CD4-positive, alpha-beta T cell treated with Interferon alpha-2 for 1 hour (primary cell): ENCODE measurements around the gene HOXC10.

Experiments used
- DNase-seq, 2 donors: peaks; one replicate each; pipeline ENCODE4 v3.0.0-alpha.2; 2020 to 2022

HOXC10 gene

DNA sequence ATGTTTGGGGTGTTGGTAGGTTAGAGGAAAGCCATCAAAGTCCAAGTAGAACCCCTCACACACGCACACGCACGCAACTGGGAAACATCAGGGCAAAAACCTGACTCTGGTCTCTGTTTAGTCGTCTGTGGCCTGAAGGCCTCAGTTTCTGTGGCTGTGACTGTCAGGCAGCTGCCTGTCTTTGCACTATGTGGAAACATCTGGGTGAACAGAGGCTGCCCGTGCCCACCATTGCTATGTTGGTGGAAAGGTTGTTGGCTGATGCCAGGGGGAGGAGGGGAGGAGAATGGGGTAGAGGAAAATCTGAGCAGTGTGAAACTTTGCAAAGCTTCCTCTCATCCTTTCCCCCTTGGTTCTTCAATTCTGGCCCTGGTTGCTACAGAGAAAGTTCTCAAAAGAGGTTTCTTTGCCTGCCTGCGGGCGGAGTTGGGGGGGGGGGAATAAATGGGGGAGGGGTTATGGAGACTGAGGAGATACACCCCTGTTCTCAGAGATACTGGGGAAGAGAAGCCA, 7.5 kb downstream of the HOXC10 start:
- DNase-seq: no peak

GRCh38 chr12:53993162-53994008, 8.4 kb downstream of the HOXC10 start:
- DNase-seq: no peak

- no peak for DNase-seq
Measured at GRCh38 chr12:53994009-53994263, 9.0 kb downstream of the HOXC10 start.

GRCh38 chr12:53994264-53995001, 9.5 kb downstream of the HOXC10 start:
- DNase-seq: no peak

- no peak for DNase-seq
Measured at GRCh38 chr12:53995002-53995377, 10.0 kb downstream of the HOXC10 start.

GRCh38 chr12:53995378-53996239, 10.7 kb downstream of the HOXC10 start:
- DNase-seq: no peak

DNA sequence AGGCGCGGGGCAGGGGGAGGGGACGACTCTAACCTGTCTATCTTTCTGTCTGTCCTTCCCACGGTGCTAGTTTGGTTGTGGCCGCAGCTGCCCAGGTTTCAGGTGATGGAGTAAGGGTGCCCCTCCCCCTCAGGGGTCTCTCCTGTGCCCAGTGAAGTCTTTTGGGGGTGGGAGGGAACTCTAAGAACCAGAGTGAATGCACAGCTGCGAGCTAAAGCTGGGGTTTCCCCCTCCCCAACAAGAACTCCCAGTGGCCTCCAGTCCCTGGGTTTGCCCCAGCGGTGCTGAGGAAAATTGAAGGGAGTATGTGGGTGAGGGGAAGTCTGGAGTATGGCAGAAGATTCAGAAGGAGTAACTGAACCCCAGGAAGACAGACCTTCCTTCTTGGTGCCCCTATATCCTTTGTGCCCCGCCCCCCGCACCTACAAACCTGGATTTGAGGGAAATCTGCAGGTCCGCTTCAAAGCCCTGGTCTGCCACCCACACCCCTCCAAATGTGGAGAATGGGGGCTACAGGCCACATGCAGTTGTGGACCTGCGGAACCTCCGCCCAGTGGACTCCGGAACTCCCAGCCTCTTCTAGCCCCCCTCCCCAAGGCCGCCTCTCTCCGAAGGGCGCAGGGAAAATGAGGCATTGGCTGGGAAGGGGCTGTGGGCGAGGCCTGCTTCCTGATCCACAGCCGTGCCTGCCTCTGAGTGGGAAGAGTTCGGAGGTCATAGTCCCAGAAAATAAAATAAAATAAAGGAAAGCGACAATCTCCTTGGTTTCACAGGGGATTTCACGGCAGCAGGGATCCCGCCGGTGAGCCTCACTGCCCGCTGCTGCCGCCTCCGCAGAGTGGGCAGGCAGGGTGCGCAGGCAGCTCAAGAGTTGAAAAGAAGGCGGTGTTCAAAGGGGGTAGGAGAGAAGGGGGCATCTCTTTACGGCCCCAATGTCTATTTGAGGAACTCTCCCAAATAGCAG, 11.6 kb downstream of the HOXC10 start:
- DNase-seq: no peak

GRCh38 chr12:53997204-53998109, 12.5 kb downstream of the HOXC10 start:
- DNase-seq: no peak

GRCh38 chr12:53998110-53998899, 13.4 kb downstream of the HOXC10 start:
- no peak for DNase-seq

- DNase-seq: no peak
Measured at GRCh38 chr12:53998900-53999236, 13.9 kb downstream of the HOXC10 start.

DNA sequence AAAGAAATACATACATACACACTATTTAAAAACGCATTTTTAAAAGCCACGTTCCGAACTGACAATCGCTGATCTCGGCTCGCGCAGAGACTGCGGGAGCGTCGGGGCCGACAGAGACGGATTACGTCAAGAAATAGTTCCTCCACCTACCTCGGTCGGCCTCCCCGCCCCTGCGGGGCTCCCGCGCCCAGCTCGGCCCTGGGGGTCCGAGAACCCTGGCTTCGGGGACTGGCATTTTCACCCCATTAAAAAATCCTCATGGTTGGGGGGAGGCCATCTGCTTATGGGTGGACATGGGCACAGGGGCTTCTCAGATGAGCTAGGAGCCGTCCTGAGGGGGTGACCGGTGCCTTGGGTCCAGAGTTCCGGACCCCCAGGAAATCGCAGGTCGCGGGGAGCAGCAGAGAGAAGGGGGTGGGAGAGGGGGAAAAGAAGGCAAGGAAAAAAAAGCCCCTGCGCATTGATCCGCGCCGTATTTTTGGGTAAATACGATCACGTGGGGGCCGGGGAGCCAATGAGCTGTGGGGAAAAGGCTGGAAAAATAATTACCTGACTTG, 14.7 kb downstream of the HOXC10 start:
- peak in 1 of 2 donors; percentile 26 for DNase-seq

DNA sequence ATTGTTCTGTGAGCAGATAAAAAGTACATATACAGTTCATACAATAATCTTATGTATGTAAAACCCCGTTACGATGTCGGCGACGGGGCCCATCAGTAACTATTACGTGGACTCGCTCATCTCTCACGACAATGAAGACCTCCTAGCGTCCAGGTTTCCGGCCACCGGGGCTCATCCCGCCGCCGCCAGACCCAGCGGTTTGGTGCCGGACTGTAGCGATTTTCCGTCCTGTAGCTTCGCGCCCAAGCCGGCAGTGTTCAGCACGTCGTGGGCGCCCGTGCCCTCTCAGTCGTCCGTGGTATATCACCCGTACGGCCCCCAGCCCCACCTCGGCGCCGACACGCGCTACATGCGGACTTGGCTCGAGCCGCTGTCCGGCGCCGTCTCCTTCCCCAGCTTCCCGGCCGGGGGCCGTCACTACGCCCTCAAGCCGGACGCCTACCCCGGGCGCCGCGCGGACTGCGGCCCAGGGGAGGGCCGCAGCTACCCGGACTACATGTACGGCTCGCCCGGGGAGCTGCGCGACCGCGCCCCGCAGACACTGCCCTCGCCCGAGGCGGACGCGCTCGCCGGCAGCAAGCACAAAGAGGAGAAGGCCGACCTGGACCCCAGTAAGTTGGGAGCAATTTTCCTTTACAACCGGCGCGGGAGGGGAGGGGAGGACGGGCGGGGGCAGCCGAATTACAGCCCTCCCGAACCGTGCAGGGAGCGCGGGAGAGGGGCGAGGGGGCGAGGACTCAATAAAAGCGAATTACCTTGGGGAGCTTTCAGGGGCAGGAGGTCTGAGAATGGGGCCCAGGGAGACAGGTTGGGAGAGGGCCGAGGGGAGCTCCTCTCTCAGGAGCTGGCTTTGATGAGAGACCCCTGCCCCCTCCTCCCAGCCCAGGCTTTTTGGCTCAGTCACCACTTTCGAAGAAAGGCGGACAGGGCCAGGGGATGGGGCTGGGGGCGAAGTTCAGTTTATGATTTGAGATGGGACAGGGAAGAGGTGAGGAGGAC, 15.5 kb downstream of the HOXC10 start, which contains the start of gene HOXC9:
Gene HOXC9 (plus strand): TSS at position 46 of the 999 bp plus-strand sequence. CDS start 28 bp downstream, at position 74.
- DNase-seq: no peak

- DNase-seq: no peak
Measured at GRCh38 chr12:54001283-54002187, 16.6 kb downstream of the HOXC10 start.

- DNase-seq: no peak
Measured at GRCh38 chr12:54002278-54002914, 17.4 kb downstream of the HOXC10 start.

DNA sequence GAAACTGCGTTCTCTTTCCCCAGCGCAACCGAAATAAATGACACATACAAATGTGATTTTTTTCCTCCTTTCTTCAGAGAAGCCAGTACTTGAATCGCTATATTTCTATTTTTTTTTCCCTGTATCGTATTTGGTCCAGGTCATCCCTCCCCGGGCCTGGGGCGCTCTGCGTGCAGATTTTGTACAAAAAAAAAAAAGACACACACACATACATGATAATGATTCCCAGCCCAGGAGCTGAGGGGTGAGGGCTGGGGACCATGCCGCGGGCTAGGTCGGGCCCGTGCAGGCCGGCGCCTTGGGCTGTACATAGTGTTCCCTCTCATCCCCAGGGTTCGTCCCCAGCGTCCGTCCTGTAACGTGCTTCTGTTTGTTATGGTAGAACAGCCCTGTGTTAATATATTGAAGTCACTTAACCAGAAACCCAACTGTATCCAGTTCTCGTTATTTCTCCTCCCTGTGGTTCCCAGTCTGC, 18.0 kb downstream of the HOXC10 start:
- DNase-seq: no peak

GRCh38 chr12:54003625-54004024, 18.7 kb downstream of the HOXC10 start:
- DNase-seq: no peak
